K562 (cell line): ENCODE results near the gene NRM. TPM values are rescaled to one million over a fixed set of nuclear protein-coding genes. Genes with fewer than 3 reads are reported as not detected.

Experiments
- ADNP ChIP-seq: fragments of 200-800 bp; sonication (Bioruptor generic); IDR thresholded peaks from 2 replicates; pipeline ENCODE4 v1.6.1; 2016; ENCODE audit warnings: missing genetic modification characterization, missing compliant biosample characterization
- ARID3A ChIP-seq: IDR thresholded peaks from 2 replicates; pipeline ENCODE4 v1.6.1; 2012; ENCODE audit warnings: low read depth, low read length, improper control_type of control experiment, borderline replicate concordance
- BRD9 ChIP-seq: fragments of 450-650 bp; IDR thresholded peaks from 2 replicates; pipeline ENCODE4 v1.6.1; 2018; ENCODE audit warnings: low read depth; ENCODE audit not compliant: partially characterized antibody
- FOXJ2 ChIP-seq: fragments of 200-800 bp; sonication (Bioruptor generic); IDR thresholded peaks from 2 replicates; pipeline ENCODE4 v1.6.1; 2016; ENCODE audit warnings: missing genetic modification characterization, missing compliant biosample characterization
- MLX ChIP-seq, 2 experiments: fragments of 450-650 bp in 1 of 2; sonication (generic) in 1 of 2; formaldehyde crosslinking; conservative IDR thresholded peaks; 2 replicates each; pipeline versions ENCODE4 v1.4.0 to v1.8.1; 2020 to 2022; ENCODE audit warnings: mild to moderate bottlenecking in 1 of 2, missing genetic modification reagents in 1 of 2
- MYNN ChIP-seq, 2 experiments: sonication (generic); formaldehyde crosslinking in 1 of 2; IDR thresholded peaks; 2 replicates each; pipeline versions ENCODE4 v1.5.0 to v1.6.1; 2016 to 2020; ENCODE audit warnings: antibody characterized with exemption in 1 of 2, missing genetic modification reagents in 1 of 2
- NFXL1 ChIP-seq: fragments of 450-650 bp; formaldehyde crosslinking; IDR thresholded peaks from 2 replicates; pipeline ENCODE4 v1.4.0; 2021; ENCODE audit warnings: mild to moderate bottlenecking
- OTX1 ChIP-seq: fragments of 450-650 bp; formaldehyde crosslinking; IDR thresholded peaks from 2 replicates; pipeline ENCODE4 v1.4.0; 2022; ENCODE audit warnings: mild to moderate bottlenecking
- PATZ1 ChIP-seq: fragments of 250-450 bp; sonication (Bioruptor Pico); IDR thresholded peaks from 2 replicates; pipeline ENCODE4 v1.5.0; 2020; ENCODE audit warnings: mild to moderate bottlenecking, borderline replicate concordance
- RUNX1 ChIP-seq: sonication (generic); IDR thresholded peaks from 2 replicates; pipeline ENCODE4 v1.6.1; 2016; ENCODE audit warnings: antibody characterized with exemption, low read depth
- TCF15 ChIP-seq: fragments of 250-450 bp; sonication (Bioruptor Pico); IDR thresholded peaks from 2 replicates; pipeline ENCODE4 v1.8.0; 2022; ENCODE audit warnings: moderate library complexity, mild to moderate bottlenecking, inconsistent platforms
- TRIM28 ChIP-seq: fragments of 450-650 bp; IDR thresholded peaks from 2 replicates; pipeline ENCODE4 v1.6.1; 2017
- ZBTB49 ChIP-seq: sonication (generic); formaldehyde crosslinking; IDR thresholded peaks from 2 replicates; pipeline ENCODE4 v1.8.0; 2022; ENCODE audit warnings: missing genetic modification reagents, mild to moderate bottlenecking, borderline replicate concordance
- polyA plus RNA-seq, 8 experiments: library from polyadenylated mRNA; depleted of rRNA in 4 of 8; stranded (reverse) in 5 of 8; unstranded in 3 of 8; fragments of >200 nt; fragmentation: Nextera tagmentation in 2 of 8; fragmentation: Illumina TruSeq in 1 of 8; extraction: Ambion mirVana in 2 of 8; extraction: Trizol in 1 of 8; gene quantifications; 2 replicates each; pipeline versions ENCODE4 v1.2.1 to v1.2.3, GENCODE V29; 2011 to 2014; ENCODE audit warnings: inconsistent platforms in 1 of 8, missing spikeins in 1 of 8
- total RNA-seq, 7 experiments: library from RNA; depleted of rRNA in 6 of 7; stranded (reverse); fragments of >200 nt in 6 of 7; fragmentation: Illumina TruSeq in 2 of 7; extraction: Trizol in 2 of 7; gene quantifications; 2 replicates each; pipeline versions ENCODE4 v1.2.1 to v1.2.3, GENCODE V29; 2011 to 2021; ENCODE audit warnings: low replicate concordance in 1 of 7

NRM gene
- total and polyA plus RNA-seq, 9 of the 15 experiments (the other 6 are each of a cell fraction or from before 2014, with no cell fraction given): 9.7 to 58.2 (median 18.1) TPM

- TF ChIP-seq ARID3A (peak; percentile 32; the same call in 1 of the 2 replicates), TRIM28 (0 out of 2 replicates have a peak, but pooled peaks have one; percentile 43), MYNN (IDR thresholded peaks at IDR 0.05) (peak; percentile 64), MYNN (CRISPR knock-in tag; IDR thresholded peaks at IDR 0.05) (no peak), PATZ1 (CRISPR knock-in tag) (no peak), MLX (CRISPR knock-in tag; conservative IDR thresholded peaks at IDR 0.05) (no peak), ZBTB49 (CRISPR knock-in tag) (no peak), OTX1 (no peak), BRD9 (no peak), TCF15 (CRISPR knock-in tag) (no peak), RUNX1 (no peak), NFXL1 (CRISPR knock-in tag) (no peak), ADNP (tag) (no peak), FOXJ2 (tag) (no peak)
Observed at GRCh38 chr6:30722280-30723112, 31.7 kb upstream of the NRM start (continued).
